PC-3 (cell line): ENCODE data around the gene WDSUB1. TPM values are rescaled to one million over a fixed set of nuclear protein-coding genes. Genes with fewer than 3 reads are reported as not detected.

Experiments used
- ATAC-seq: fragments of 200-7000 bp; cut with Tn5 transposase; 2 replicates; pipeline ENCODE4 v1.9.1; 2020; ENCODE audit warnings: mild to moderate bottlenecking, moderate library complexity
- BruUV-seq: library from RNA; stranded (reverse); fragments of 400-500 nt; replicated peaks from 2 replicates; lab custom pipeline; 2021; lab: Mats Ljungman, UMichigan
- CTCF ChIA-PET: fragments of 300-600 bp; sonication (Branson Sonifier 250); formaldehyde crosslinking; loops from one replicate; lab custom pipeline; 2022; ENCODE audit warnings: antibody characterized with exemption; lab: Charles Lee
- POLR2A ChIA-PET: fragments of 300-600 bp; sonication (Branson Sonifier 250); formaldehyde crosslinking; loops from one replicate; lab custom pipeline; 2022; ENCODE audit warnings: antibody characterized with exemption; ENCODE audit not compliant: unreplicated experiment; lab: Charles Lee
- DNase-seq: peaks from one replicate; pipeline ENCODE4 v3.0.0-alpha.2; 2015
- H2AFZ ChIP-seq: fragments of 300-600 bp; sonication (generic); 2 replicates; pipeline ENCODE4 v1.6.0; 2016; ENCODE audit warnings: antibody characterized with exemption, low read length
- H3F3A ChIP-seq: fragments of 300-600 bp; sonication (generic); one replicate; pipeline ENCODE4 v1.6.0; 2017; ENCODE audit warnings: antibody characterized with exemption, low read length, control low read depth, mild to moderate bottlenecking; ENCODE audit not compliant: unreplicated experiment
- H3K27ac ChIP-seq: fragments of 300-600 bp; sonication (generic); 2 replicates; pipeline ENCODE4 v1.5.1; 2016; ENCODE audit warnings: mild to moderate bottlenecking, low read length
- H3K27me3 ChIP-seq: fragments of 300-600 bp; sonication (generic); 2 replicates; pipeline ENCODE4 v1.6.1; 2016; ENCODE audit warnings: low read length, mixed read lengths
- H3K36me3 ChIP-seq: fragments of 300-600 bp; sonication (generic); 2 replicates; pipeline ENCODE4 v1.6.1; 2016; ENCODE audit warnings: low read depth, mixed run types, low read length, mixed read lengths
- H3K4me1 ChIP-seq: fragments of 300-600 bp; sonication (generic); 2 replicates; pipeline ENCODE4 v1.5.1; 2016; ENCODE audit warnings: low read length; ENCODE audit not compliant: insufficient read depth
- H3K4me2 ChIP-seq: fragments of 300-600 bp; sonication (generic); 2 replicates; pipeline ENCODE4 v1.6.0; 2016; ENCODE audit warnings: low read length
- H3K4me3 ChIP-seq: fragments of 300-600 bp; sonication (generic); 2 replicates; pipeline ENCODE4 v1.5.1; 2016; ENCODE audit warnings: mild to moderate bottlenecking, low read length, mixed read lengths
- H3K79me2 ChIP-seq: fragments of 300-600 bp; sonication (generic); 2 replicates; pipeline ENCODE4 v1.6.1; 2017; ENCODE audit warnings: low read length, mixed read lengths
- H3K9ac ChIP-seq: fragments of 300-600 bp; sonication (generic); 2 replicates; pipeline ENCODE4 v1.6.0; 2016; ENCODE audit warnings: mild to moderate bottlenecking, low read length
- H3K9me2 ChIP-seq: fragments of 300-600 bp; sonication (generic); replicated peaks from 2 replicates; pipeline ENCODE4 v1.6.1; 2016; ENCODE audit warnings: mixed run types, low read length, mixed read lengths
- H3K9me3 ChIP-seq: fragments of 300-600 bp; sonication (generic); 2 replicates; pipeline ENCODE4 v1.6.1; 2016; ENCODE audit warnings: low read length, mixed read lengths
- H4K20me1 ChIP-seq: fragments of 300-600 bp; sonication (generic); 2 replicates; pipeline ENCODE4 v1.6.1; 2016; ENCODE audit warnings: low read length, mixed read lengths
- CTCF ChIP-seq: fragments of 300-600 bp; sonication (generic); conservative IDR thresholded peaks from 2 replicates; pipeline ENCODE4 v1.5.1; 2017; ENCODE audit warnings: antibody characterized with exemption, low read depth, mild to moderate bottlenecking, low read length
- EZH2 ChIP-seq: fragments of 300-600 bp; sonication (generic); IDR thresholded peaks from one replicate; pipeline ENCODE4 v1.6.1; 2017; ENCODE audit warnings: antibody characterized with exemption, mild to moderate bottlenecking, low read length; ENCODE audit not compliant: unreplicated experiment
- EZH2phosphoT487 ChIP-seq: fragments of 300-600 bp; sonication (generic); IDR thresholded peaks from 2 replicates; pipeline ENCODE4 v1.6.1; 2018; ENCODE audit warnings: mild to moderate bottlenecking, antibody characterized with exemption, low read length, borderline replicate concordance
- intact Hi-C: fragments of 100-400 bp; cut with micrococcal nuclease; formaldehyde crosslinking; loops from 2 replicates; pipeline ENCODE4 v1.9.0; 2023
- total RNA-seq: library from RNA; depleted of rRNA; stranded (reverse); fragments of >200 nt; gene quantifications from 2 replicates; pipeline ENCODE4 v1.2.3, GENCODE V29; 2014

The WDSUB1 gene
- total RNA-seq, 1 experiment from 2014 or later: 6.6 TPM

GRCh38 chr2:159201360-159202063 lies 85.0 kb downstream of the WDSUB1 start:
- Histone ChIP-seq H3F3A (no peaks in the 10 kb centered on the region), H3K9me2 (no peaks in the 10 kb centered on the region), H3K4me2 (no peak overlapping the region), H3K9me3 (no peaks in the 10 kb centered on the region), H3K4me3 (no peak overlapping the region), H4K20me1 (no peaks in the 10 kb centered on the region), H3K36me3 (peaks cover 8% of the 10 kb centered on the region; the same call in 1 of the 2 replicates), H3K4me1 (no peaks in the 10 kb centered on the region; the same call in 1 of the 2 replicates), H3K9ac (no peak overlapping the region), H2AFZ (no peak overlapping the region), H3K27me3 (no peaks in the 10 kb centered on the region), H3K27ac (no peak overlapping the region), H3K79me2 (no peaks in the 10 kb centered on the region)
- ATAC-seq: 0 out of 2 replicates have a peak, but pooled peaks have one; percentile 22
- intact Hi-C loops: no loop called here
- no TSS peak for BruUV-seq
- DNase-seq: no peak
- ChIA-PET CTCF (no interaction called here), POLR2A (no interaction called here)
- TF ChIP-seq EZH2phosphoT487 (no peak), CTCF (no peak), EZH2 (no peak)

- Histone ChIP-seq H3K79me2 (no peaks in the 10 kb centered on the region), H3K4me2 (no peak overlapping the region), H3K36me3 (peaks cover 5% of the 10 kb centered on the region; the same call in 1 of the 2 replicates), H3K4me1 (no peaks in the 10 kb centered on the region; the same call in 1 of the 2 replicates), H3K9me2 (no peaks in the 10 kb centered on the region), H3K27ac (no peak overlapping the region), H4K20me1 (no peaks in the 10 kb centered on the region), H3K9me3 (no peaks in the 10 kb centered on the region), H3F3A (no peaks in the 10 kb centered on the region), H3K4me3 (no peak overlapping the region), H3K27me3 (no peaks in the 10 kb centered on the region), H2AFZ (no peak overlapping the region), H3K9ac (no peak overlapping the region)
- CTCF ChIA-PET: no interaction called here
- intact Hi-C loops: no loop called here
- TF ChIP-seq EZH2phosphoT487 (no peak), CTCF (no peak), EZH2 (no peak)
- BruUV-seq: no TSS peak
- POLR2A ChIA-PET: no interaction called here
- no peak for DNase-seq
- ATAC-seq: no peak
Observed at GRCh38 chr2:159200498-159200897, 86.0 kb downstream of the WDSUB1 start.

- Histone ChIP-seq H3K36me3 (peaks cover 4% of the 10 kb centered on the region; the same call in 1 of the 2 replicates), H2AFZ (no peak overlapping the region), H3K79me2 (no peaks in the 10 kb centered on the region), H3F3A (no peaks in the 10 kb centered on the region), H4K20me1 (no peaks in the 10 kb centered on the region), H3K4me1 (no peaks in the 10 kb centered on the region; the same call in 1 of the 2 replicates), H3K9me3 (no peaks in the 10 kb centered on the region), H3K4me3 (no peak overlapping the region), H3K9me2 (no peaks in the 10 kb centered on the region), H3K27ac (no peak overlapping the region), H3K9ac (no peak overlapping the region), H3K27me3 (no peaks in the 10 kb centered on the region), H3K4me2 (no peak overlapping the region)
- DNase-seq (no peak), ATAC-seq (no peak)
- BruUV-seq: no TSS peak
- CTCF ChIA-PET: no interaction called here
- intact Hi-C loops: no loop called here
- POLR2A ChIA-PET: no interaction called here
- TF ChIP-seq EZH2phosphoT487 (no peak), EZH2 (no peak), CTCF (no peak)
Observed at GRCh38 chr2:159199761-159200465, 86.6 kb downstream of the WDSUB1 start.
